ENCODE measurements around the gene TMEM151A. TPM values are rescaled to one million over a fixed set of nuclear protein-coding genes. Genes with fewer than 3 reads are reported as not detected.
A peak's percentile ranks its signal among the peaks of the same experiment; 100 is the strongest.
"Not testable (repeated sequence)": the region's sequence is repeated elsewhere in the genome, so short reads cannot be mapped to it uniquely, and the experiment has no call there.

Gene TMEM151A
- total RNA-seq, 1 experiment from 2014 or later: not detected

DNA sequence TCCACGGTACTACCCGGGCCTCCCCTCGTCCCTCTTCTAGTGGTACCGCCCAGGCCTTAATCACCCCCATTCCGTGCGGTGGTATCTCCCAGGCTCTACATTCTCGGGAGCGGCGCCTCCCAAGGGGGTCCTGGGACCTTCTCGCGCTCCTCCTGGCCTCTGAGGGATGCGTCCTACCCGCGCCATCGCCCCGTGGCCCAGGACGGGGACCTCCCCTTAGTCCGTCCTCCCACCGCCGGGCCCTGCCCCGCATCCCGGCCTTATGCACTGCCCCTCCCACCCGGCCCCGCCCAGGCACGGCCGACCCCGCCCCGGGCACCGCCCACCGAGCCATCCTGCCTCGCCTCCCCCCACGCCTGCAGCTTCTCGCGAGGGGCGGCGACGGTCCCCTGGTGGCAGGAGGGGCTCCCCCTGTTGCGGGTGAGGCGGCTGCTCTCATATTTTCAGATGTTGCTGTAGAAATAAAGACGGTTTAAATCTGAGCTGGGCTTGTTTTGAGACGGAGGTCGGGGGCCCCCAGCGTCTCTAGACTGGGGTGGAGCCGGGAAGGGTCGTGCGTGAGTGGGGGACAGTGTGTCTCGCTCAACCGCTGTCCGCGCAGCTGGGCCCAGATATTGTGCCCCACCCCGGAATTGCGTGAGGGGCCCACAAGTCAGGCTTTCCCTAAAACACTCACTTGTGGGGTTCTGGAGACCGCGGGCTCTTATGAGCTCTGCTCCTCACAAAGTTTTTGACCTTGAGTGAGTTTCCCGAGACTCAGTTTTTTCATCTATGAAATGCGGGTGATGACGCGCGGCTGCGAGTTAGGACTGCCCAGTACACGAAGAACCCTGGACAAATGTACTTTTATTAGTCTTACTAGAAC is 24.1 kb upstream of the TMEM151A start:
- DNase-seq (ENCODE audit: low spot score): peak; percentile 42

DNA sequence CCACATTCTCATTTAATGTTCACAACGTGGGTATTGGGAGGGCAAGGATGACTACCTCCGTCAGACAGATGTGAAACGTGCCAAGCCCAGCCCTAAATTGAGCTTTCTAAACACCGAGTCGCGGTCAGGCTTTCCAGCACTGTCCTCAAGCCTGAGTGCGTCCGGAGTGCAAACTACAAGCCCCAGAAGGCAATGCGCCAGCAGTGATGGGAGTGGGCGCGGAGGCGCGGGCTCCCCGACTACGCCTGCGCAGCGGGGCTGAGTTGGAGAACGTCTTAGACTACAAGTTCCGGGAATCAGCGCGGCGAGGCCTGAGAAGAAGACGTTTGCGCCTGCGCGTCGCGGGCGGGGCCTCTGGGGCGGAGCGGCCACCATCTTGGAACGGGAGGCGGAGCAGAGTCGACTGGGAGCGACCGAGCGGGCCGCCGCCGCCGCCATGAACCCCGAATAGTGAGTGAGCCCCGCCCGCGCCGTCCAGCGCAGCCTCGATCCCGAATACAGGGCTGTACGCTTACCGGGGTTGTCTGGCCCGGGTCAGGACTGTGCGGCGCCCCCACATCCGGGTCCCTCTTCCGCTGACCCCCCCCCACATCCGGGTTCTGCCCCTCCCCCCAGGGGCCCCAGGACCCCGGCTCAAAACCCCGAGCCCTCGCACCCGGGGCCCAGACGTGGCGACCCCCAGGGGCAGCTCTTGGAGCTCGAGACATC is 23.3 kb upstream of the TMEM151A start, which contains the start of gene RAB1B:
Gene RAB1B (plus strand): TSS at position 396 of the 708 bp plus-strand sequence. CDS start 41 bp downstream, at position 437.
- DNase-seq (ENCODE audit: low spot score): peak; percentile 95

DNA sequence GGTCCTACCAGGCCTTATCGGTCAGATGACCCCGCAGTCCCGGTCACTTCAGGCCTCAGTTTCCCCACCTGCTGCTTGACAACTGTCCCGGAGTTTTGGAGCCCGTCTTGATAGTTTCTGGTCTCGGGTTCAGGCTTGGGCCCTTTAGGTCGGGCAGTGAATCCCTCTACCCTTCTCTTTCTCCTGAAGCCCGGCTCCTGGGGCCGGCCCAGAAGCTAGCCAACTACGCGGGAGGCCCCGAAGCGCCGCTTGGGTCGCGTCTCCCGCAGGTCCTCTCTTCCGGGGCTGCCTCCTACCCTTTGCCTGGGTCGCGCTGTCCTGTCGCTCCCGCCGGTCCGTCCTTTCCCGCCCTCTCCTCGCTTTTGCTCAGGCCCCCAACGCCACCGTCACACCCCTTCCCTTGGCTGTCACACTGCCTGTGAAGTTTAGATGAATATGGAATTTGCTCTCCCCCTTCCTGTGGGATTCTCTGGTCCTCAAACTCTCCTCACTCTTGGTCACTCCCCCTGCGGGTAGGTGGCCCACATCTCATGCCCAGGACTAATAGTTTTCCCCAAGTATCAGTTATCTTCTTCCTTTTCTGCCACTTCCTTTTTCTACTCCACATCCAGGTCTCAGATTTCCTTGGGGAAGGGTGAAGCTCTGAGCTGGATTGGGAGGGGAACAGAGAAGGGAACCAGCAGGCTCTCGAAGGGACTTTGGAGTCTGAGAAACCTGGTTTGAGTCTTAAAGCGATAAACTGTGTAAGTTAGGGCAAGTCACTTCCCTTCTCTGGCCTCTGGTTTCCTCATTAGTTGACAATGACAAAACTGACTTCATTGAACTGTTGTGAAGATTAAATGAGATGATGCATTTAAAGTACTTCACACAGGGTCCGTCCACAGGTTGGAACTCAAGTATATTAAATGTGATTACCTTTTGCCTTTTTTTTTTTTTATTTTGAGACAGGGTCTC is 22.5 kb upstream of the TMEM151A start:
- peak; percentile 40 for DNase-seq (ENCODE audit: low spot score)

DNA sequence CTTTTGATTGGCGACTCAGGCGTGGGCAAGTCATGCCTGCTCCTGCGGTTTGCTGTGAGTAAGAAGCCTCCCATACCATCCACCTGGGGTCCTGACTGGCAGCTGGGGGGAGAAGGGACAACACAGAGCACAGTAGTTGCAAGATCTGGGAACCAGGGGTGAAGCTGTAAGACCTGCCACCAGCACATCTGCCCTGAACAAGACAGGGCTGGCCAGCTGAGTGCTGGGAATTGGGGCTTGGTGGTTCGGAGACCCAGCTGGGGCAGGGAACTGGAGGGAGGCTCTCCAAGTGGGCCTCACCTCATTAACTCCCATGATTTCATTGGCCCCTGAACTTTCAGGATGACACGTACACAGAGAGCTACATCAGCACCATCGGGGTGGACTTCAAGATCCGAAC is 19.9 kb upstream of the TMEM151A start:
- DNase-seq (ENCODE audit: low spot score): no peak

DNA sequence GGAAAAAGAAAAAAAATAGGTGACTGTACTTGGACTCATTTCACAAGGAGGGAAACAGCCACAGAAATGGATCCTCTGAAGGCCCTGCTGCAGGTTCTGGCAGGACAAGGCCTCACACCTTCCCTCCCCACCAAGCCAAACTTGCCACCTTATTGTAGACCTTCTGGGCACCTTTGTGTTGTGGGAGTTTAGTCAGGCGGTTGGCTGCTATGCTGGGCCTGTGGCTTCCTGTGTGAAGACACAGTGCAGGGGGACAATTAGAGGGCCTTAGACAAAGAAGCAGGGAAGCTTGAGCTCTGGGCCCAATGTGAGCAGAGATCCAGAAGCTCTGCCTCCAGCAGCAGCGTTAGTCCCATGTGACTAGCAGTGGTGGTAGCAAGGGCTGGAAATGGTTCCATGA is 19.1 kb upstream of the TMEM151A start:
- no peak for DNase-seq (ENCODE audit: low spot score)

DNA sequence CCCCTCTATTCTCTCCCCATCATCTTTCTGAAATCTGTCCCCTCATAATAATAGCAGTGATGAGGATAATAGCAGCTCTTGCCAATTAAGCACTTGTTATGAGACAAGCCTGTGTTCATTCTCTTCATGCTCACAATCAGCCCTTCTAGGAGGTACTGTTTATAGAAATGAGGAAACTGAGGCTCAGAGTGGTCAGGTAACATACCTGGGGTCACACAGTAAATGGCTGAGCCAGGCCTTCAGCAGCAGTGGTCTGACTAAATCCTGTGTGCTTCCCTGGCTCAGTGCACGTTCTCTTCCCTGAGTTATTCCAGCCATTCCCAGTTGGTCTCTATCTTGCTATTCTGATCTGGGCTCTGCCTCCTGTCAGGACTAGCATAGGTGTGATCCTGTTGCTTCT is 17.5 kb upstream of the TMEM151A start:
- no peak for DNase-seq (ENCODE audit: low spot score)

DNA sequence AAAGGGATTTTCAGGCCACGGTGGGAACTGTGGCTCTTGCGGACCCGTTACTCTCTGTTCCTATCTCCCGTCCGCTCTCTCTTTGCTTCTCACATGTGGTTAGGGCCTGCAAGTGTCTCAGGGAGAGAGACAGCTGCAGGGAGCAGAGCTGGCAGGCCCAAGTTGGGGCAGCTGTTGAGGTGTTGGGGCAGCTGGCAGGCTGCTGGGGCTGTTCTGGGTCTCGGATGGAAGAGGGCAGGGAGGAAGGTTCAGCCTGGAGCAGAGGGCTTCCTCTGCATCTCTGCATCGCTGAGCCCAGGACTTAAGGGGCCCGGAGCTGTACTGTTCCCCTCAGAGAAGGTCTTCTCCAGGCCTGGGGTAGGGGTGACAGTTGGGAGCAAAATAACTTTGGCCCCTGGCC is 16.3 kb upstream of the TMEM151A start:
- DNase-seq (ENCODE audit: low spot score): no peak

DNA sequence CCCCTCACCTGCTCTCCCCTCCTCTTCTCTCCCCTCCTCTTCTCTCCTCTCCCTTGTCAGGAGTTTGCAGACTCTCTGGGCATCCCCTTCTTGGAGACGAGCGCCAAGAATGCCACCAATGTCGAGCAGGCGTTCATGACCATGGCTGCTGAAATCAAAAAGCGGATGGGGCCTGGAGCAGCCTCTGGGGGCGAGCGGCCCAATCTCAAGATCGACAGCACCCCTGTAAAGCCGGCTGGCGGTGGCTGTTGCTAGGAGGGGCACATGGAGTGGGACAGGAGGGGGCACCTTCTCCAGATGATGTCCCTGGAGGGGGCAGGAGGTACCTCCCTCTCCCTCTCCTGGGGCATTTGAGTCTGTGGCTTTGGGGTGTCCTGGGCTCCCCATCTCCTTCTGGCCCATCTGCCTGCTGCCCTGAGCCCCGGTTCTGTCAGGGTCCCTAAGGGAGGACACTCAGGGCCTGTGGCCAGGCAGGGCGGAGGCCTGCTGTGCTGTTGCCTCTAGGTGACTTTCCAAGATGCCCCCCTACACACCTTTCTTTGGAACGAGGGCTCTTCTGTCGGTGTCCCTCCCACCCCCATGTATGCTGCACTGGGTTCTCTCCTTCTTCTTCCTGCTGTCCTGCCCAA is 15.6 kb upstream of the TMEM151A start:
- DNase-seq (ENCODE audit: low spot score): no peak

DNA sequence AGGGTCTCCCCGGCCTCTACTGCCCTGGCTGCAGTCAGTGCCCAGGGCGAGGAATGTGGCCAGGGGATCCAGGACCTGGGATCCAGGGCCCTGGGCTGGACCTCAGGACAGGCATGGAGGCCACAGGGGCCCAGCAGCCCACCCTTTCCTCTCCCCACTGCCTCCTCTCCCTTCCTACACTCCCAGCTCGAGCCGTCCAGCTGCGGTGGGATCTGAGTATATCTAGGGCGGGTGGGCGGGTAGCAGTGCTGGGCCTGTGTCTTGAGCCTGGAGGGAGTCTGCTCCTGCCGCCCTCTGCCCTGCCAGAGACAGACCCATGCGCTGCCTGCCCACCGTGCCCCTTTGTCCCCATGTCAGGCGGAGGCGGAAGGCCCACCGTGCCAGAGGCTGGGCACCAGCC is 15.1 kb upstream of the TMEM151A start:
- DNase-seq (ENCODE audit: low spot score): not testable (repeated sequence)

DNA sequence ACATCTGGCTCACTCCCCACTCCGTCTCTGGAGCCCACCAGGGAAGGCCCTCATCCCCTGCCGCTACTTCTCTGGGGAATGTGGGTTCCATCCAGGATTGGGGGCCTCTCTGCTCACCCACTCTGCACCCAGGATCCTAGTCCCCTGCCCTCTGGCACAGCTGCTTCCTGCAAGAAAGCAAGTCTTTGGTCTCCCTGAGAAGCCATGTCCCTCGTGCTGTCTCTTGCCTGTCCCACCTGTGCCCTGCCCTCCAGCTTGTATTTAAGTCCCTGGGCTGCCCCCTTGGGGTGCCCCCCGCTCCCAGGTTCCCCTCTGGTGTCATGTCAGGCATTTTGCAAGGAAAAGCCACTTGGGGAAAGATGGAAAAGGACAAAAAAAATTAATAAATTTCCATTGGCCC is 14.6 kb upstream of the TMEM151A start:
- not testable (repeated sequence) for DNase-seq (ENCODE audit: low spot score)

DNA sequence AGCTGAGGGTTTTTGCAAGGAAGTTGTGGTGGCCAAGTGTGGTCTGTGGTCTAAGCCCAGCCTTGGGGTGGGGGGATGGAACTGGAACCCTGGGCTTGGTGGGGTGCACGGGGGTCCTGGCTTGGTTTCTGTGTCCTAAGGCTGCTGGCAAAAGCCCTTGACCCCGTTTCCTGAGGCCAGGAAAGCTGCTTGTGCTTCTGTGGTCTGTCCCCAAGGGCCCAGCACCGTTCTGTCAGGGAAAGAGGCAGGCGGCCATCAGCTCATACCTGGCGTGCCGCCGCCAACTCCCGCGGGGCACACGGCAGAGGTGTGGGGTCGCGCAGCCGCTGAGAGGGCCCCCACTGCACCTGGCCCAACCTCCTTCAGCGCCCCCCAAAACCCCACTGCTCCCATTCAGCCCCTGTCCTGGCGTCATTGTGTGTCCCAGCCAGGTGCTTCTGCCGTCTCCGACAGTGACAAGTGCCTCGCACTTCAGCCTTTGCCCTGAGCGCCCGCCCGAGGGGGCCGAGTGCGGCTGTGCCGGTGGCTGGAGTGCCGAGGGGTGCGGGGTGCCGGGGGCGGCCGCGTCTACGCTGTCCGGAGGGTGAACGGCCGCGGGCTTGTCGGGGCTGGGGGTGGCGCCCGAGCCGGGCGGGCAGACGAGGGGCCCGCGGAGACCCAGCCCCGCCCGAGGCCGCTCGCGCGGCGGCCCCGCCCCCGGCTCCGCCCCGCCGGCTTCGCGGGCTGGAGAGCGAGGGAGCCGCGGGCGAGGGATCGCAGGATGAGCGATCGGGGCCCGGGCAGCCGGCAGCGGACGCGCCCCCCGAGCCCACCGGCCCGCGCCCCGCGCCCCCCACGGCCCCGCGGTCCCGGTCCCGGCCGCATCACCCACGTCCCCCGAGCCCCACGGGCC is 14.0 kb upstream of the TMEM151A start, which contains the start of gene CNIH2:
Gene CNIH2 (plus strand): TSS at position 705 of the 892 bp plus-strand sequence. CDS start 282 bp downstream, outside the sequence.
- no peak for DNase-seq (ENCODE audit: low spot score)

DNA sequence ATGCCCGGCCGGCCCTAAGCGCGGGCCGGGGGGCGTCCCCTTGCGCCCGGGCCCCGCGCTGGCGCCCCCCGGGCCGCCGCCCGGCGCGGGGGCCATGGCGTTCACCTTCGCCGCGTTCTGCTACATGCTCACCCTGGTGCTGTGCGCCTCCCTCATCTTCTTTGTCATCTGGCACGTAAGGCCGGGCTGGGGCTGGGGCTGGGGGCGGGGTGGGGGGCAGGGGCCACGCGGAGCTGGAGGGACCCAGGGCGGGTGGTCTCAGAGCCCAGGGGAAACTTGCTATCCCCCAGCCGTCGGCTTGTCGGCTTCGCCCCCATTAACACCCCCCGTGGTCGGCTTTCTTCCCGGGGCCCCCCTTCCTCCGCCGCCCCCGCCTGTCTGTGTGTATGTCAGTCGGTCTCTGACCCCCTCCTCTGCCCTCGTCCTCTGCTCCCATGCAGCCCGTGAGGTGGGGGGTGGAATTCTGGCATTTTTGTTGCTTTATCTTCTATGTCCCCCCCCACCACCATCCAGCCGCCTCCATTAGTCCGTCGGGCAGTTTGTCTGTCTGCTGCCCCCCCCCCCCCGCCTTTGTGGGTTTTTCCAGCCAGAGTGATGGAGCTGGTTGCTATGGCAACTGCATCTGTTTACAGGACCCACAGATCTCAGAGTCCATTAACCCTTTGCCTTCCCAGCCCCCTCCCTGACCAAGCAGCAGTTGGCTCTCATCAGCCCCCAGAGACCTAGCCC is 13.2 kb upstream of the TMEM151A start:
- DNase-seq (ENCODE audit: low spot score): no peak

DNA sequence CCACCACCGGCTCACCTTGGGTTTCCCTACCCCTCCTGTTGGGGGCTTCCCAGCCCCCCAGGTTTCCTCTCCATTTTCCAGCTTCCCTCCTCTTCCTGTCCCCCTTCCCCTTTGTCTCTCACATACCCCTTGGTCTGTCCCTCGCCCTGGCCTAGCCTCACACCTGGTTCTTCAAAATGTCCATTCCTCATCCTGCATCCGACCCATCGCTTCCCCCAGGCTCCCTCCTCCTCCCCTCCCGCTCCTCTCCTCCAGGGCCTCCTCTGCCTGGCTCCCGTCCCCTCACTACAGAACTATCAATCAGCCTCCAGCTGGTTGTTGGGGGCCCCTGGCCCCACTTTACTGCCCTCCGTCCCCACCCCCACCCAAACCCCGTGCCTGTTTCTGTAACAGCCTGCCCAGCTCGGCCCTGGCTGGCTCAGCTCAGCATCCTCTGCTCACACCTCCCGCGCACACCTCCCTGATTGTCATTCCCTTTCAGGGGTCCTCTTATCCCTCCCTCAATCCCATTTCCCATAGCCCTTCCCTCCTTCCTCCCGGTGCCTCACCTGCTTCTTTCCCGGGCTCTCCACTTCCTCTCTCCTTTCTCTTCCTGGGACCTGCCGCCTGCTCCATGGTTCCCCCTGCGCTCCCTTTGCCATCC is 12.5 kb upstream of the TMEM151A start:
- DNase-seq (ENCODE audit: low spot score): no peak

DNA sequence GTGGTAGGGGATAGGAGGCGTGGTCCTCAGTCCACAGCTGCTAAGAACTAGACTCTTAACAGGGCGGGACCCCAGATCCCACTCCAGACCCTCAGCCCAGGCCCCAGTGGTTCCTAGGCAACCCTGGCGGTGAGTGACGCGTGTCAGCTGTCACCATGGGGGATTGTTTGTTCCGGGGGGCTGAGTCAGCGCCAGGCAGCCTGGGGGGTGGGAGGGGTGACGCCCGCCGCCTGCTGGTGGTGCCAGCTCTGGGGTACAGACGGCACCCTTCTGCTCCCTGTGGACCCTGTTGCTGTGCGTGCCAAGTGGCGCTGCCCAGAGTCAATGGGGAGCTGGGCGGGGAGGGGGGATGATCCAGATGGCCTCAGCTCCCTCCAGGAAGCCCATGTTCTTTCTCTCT is 11.3 kb upstream of the TMEM151A start:
- no peak for DNase-seq (ENCODE audit: low spot score)

DNA sequence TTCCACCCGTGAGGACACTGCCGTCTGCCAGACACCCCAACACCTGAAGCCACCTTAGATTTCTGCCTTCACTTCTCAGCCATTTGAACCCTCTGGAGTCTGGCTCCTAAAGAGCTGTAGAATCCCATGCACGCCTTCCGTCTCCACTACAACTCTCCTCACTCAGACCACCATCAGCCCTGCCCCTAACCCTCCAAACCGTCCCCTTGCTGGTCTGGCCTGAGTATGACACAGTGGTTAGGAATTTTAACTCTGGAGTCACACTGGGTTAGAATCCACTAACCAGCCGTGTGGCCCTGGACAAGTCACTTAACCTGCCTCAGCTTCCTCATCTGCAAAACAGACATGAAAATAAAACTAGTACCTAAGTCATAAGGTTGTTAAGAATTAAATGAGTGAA is 10.7 kb upstream of the TMEM151A start:
- DNase-seq (ENCODE audit: low spot score): no peak

DNA sequence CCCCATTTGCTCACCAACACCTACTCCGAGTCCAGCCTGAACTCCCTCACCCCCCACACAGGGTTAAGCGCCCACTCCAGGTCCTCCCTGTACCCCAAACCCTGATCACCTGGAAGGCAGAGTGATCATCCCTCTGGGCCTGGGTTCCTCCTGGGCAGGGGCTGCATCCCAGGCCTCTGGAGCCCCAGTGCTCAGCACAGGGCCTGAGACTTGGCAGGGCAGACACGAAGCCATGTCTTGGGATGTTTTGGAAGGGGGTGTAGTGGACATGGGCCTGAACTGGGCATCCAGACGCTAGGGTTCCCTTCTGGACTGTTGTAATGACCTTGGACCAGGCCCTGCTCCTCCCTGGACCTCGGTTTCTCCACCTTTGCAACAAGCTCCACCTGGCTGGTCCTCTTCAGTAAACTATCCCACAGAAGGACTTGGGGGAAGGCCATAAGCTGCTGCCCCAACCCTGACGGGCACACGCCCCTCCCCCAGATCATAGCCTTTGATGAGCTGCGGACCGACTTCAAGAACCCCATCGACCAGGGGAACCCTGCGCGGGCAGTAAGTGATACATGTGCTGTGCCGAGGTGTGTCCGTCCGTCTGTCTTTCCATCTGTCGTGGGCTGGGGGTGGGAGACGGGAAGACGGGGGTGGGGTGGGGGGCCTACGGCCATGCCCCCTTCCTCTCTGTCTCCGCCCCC is 9.8 kb upstream of the TMEM151A start:
- no peak for DNase-seq (ENCODE audit: low spot score)

DNA sequence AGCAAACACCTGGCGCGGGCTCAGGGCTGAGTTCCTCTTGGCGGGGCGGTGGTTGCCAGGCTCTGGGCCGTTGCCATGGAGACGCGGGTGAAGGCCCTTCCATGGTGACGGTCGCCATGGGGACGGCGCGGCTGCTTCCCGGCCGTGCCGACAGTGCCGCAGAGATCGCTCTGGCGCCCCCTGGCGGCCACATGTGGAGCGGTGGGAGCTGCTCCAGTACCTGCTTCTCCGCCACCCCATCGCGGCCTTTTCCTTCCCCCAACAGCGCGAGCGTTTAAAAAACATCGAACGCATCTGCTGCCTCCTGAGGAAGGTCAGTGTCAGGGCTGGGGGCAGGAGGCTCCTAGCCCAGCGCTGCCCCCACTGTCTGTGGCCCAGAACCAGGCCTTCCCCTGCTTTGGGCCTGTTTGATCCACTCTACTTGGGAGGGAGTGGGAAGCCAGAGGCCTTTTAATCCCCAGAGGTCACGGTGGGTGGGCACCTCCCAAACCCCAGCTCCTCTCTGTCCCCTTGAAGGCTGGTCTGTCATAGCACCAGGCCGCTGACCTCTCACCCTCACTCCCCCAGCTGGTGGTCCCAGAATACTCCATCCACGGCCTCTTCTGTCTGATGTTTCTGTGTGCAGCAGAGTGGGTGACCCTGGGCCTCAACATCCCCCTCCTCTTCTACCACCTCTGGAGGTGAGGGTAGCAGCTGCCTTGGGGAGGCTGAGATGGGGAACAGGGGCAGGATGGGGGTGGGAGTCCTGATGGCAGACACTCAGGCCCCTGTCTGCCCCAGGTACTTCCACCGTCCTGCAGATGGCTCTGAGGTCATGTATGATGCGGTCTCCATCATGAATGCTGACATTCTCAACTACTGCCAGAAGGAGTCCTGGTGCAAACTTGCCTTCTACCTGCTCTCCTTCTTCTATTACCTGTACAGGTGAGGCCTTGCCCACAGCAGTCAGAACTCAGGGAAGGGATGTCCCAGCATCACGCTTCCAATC is 8.9 kb upstream of the TMEM151A start:
- DNase-seq (ENCODE audit: low spot score): peak; percentile 80
